Gastrocnemius medialis (tissue), 4 donors: ENCODE results near the gene ELP2.

Source experiments
- CTCF ChIP-seq, 5 experiments: fragments of 450-650 bp in 3 of 5; fragments of 200-600 bp in 2 of 5; sonication (generic) in 2 of 5; IDR thresholded peaks in 4 of 5; conservative IDR thresholded peaks in 1 of 5; 1 replicate in 4 of 5; 2 replicates in 1 of 5; pipeline ENCODE4 v1.5.1; 2016 to 2019; ENCODE audit warnings: antibody characterized with exemption in 5 of 5, mild to moderate bottlenecking in 3 of 5, moderate library complexity in 3 of 5
- POLR2A ChIP-seq, 2 donors: fragments of 450-650 bp; IDR thresholded peaks; one replicate each; pipeline ENCODE4 v1.6.1; 2017; ENCODE audit warnings: antibody characterized with exemption in 2 of 2, mild to moderate bottlenecking in 2 of 2, moderate library complexity in 2 of 2

GRCh38 chr18:36108196-36108595 lies 21.5 kb upstream of the ELP2 start:
- no peak for TF ChIP-seq CTCF (IDR thresholded peaks at IDR 0.05 in 4 of 5, conservative IDR thresholded peaks at IDR 0.05 in 1 of 5)
- no peak for TF ChIP-seq POLR2A (IDR thresholded peaks at IDR 0.05)
